Measurements from ENCODE around the gene ZFP36L2.

The ZFP36L2 gene

GRCh38 chr2:43210467-43211303 is 15.7 kb downstream of the ZFP36L2 start:
- no peak for DNase-seq (ENCODE audit: low read depth in 1 of 2, low spot score in 1 of 2)

- no peak for DNase-seq (ENCODE audit: low read depth in 1 of 2, low spot score in 1 of 2)
These were observed 16.3 kb downstream of the ZFP36L2 start for GRCh38 chr2:43210125-43210466.

- DNase-seq (ENCODE audit: low read depth in 1 of 2, low spot score in 1 of 2) = no peak
These were observed 17.1 kb downstream of the ZFP36L2 start for GRCh38 chr2:43209204-43209717.

GRCh38 chr2:43207553-43208300 is 18.7 kb downstream of the ZFP36L2 start:
- no peak for DNase-seq (ENCODE audit: low read depth in 1 of 2, low spot score in 1 of 2)

- no peak for DNase-seq (ENCODE audit: low read depth in 1 of 2, low spot score in 1 of 2)
These were observed 19.8 kb downstream of the ZFP36L2 start for GRCh38 chr2:43206602-43207001.

GRCh38 chr2:43203373-43203772 is 23.0 kb downstream of the ZFP36L2 start:
- no peak for DNase-seq (ENCODE audit: low read depth in 1 of 2, low spot score in 1 of 2)

GRCh38 chr2:43202289-43202688 is 24.1 kb downstream of the ZFP36L2 start:
- DNase-seq (ENCODE audit: low read depth in 1 of 2, low spot score in 1 of 2) = no peak

- DNase-seq (ENCODE audit: low read depth in 1 of 2, low spot score in 1 of 2) = no peak
These were observed 24.9 kb downstream of the ZFP36L2 start for GRCh38 chr2:43201497-43201896.

- DNase-seq (ENCODE audit: low read depth in 1 of 2, low spot score in 1 of 2) = no peak
These were observed 25.4 kb downstream of the ZFP36L2 start for GRCh38 chr2:43201016-43201415.

- no peak for DNase-seq (ENCODE audit: low read depth in 1 of 2, low spot score in 1 of 2)
These were observed 26.6 kb downstream of the ZFP36L2 start for GRCh38 chr2:43199492-43200488.

- DNase-seq (ENCODE audit: low read depth in 1 of 2, low spot score in 1 of 2) = no peak
These were observed 28.1 kb downstream of the ZFP36L2 start for GRCh38 chr2:43198263-43198662.

GRCh38 chr2:43197588-43197896 is 28.9 kb downstream of the ZFP36L2 start:
- no peak for DNase-seq (ENCODE audit: low read depth in 1 of 2, low spot score in 1 of 2)

GRCh38 chr2:43196768-43197587 is 29.4 kb downstream of the ZFP36L2 start:
- no peak for DNase-seq (ENCODE audit: low read depth in 1 of 2, low spot score in 1 of 2)

- DNase-seq (ENCODE audit: low read depth in 1 of 2, low spot score in 1 of 2) = no peak
These were observed 32.1 kb downstream of the ZFP36L2 start for GRCh38 chr2:43194121-43194869.

- no peak for DNase-seq (ENCODE audit: low read depth in 1 of 2, low spot score in 1 of 2)
These were observed 32.7 kb downstream of the ZFP36L2 start for GRCh38 chr2:43193652-43194120.

- no peak for DNase-seq (ENCODE audit: low read depth in 1 of 2, low spot score in 1 of 2)
These were observed 33.4 kb downstream of the ZFP36L2 start for GRCh38 chr2:43192744-43193651.

GRCh38 chr2:43191947-43192516 is 34.4 kb downstream of the ZFP36L2 start:
- no peak for DNase-seq (ENCODE audit: low read depth in 1 of 2, low spot score in 1 of 2)

Measured in stimulated activated CD4-positive, alpha-beta T cell treated with anti-CD3 and anti-CD28 coated beads, Interleukin-15, amount 100 ng/mL, for 1 hour (primary cell).